Astrocyte (in vitro differentiated cells and primary cell): ENCODE data around the gene NUAK1. TPM values are rescaled to one million over a fixed set of nuclear protein-coding genes. Genes with fewer than 3 reads are reported as not detected.

Source experiments
- DNase-seq: peaks from one replicate; pipeline ENCODE4 v3.0.0-alpha.2; 2010; ENCODE audit warnings: low read depth
- FAIRE-seq: peaks from 2 replicates; lab custom pipeline; 2011; peaks lifted over from hg19 to GRCh38; lab: Jason Lieb, UNC
- H2AFZ ChIP-seq: 2 replicates; pipeline ENCODE4 v1.6.0; 2012; ENCODE audit warnings: low read depth, low read length, inconsistent platforms
- H3K27ac ChIP-seq: 2 replicates; pipeline ENCODE4 v1.5.1; 2011; ENCODE audit warnings: low read depth, low read length, inconsistent platforms
- H3K27me3 ChIP-seq: 2 replicates; pipeline ENCODE4 v1.6.0; 2011; ENCODE audit warnings: low read length, inconsistent platforms; ENCODE audit not compliant: insufficient read depth
- H3K36me3 ChIP-seq: 2 replicates; pipeline ENCODE4 v1.5.1; 2011; ENCODE audit warnings: low read length, inconsistent platforms; ENCODE audit not compliant: insufficient read depth
- H3K4me1 ChIP-seq: 2 replicates; pipeline ENCODE4 v1.5.1; 2011; ENCODE audit warnings: low read length, inconsistent platforms; ENCODE audit not compliant: insufficient read depth
- H3K4me2 ChIP-seq: 2 replicates; pipeline ENCODE4 v1.6.0; 2012; ENCODE audit warnings: low read length, inconsistent platforms
- H3K4me3 ChIP-seq: 2 replicates; pipeline ENCODE4 v1.5.1; 2011; ENCODE audit warnings: low read depth, mild to moderate bottlenecking, low read length, inconsistent platforms; ENCODE audit not compliant: insufficient read depth
- H3K79me2 ChIP-seq: 2 replicates; pipeline ENCODE4 v1.6.0; 2012; ENCODE audit warnings: mild to moderate bottlenecking, low read length, inconsistent platforms; ENCODE audit not compliant: insufficient read depth
- H3K9ac ChIP-seq: 2 replicates; pipeline ENCODE4 v1.6.0; 2012; ENCODE audit warnings: mild to moderate bottlenecking, low read length, inconsistent platforms
- H3K9me3 ChIP-seq: 2 replicates; pipeline ENCODE4 v1.5.1; 2012; ENCODE audit warnings: low read depth, mild to moderate bottlenecking, low read length, inconsistent platforms; ENCODE audit not compliant: insufficient read depth
- H4K20me1 ChIP-seq: 2 replicates; pipeline ENCODE4 v1.6.0; 2012; ENCODE audit warnings: low read length, inconsistent platforms; ENCODE audit not compliant: insufficient read depth
- H3K27ac Mint-ChIP-seq: one replicate; pipeline ENCODE4 v1.8.0; 2021; ENCODE audit warnings: mild to moderate bottlenecking, mixed read lengths; ENCODE audit not compliant: unreplicated experiment
- H3K27me3 Mint-ChIP-seq: one replicate; pipeline ENCODE4 v1.8.0; 2021; ENCODE audit warnings: low read depth, mixed read lengths; ENCODE audit not compliant: unreplicated experiment
- H3K36me3 Mint-ChIP-seq: one replicate; pipeline ENCODE4 v1.8.0; 2021; ENCODE audit warnings: low read depth, mixed read lengths; ENCODE audit not compliant: unreplicated experiment
- H3K4me1 Mint-ChIP-seq: one replicate; pipeline ENCODE4 v1.8.0; 2021; ENCODE audit warnings: low read depth, mixed read lengths; ENCODE audit not compliant: unreplicated experiment
- H3K4me3 Mint-ChIP-seq: one replicate; pipeline ENCODE4 v1.8.0; 2021; ENCODE audit warnings: mild to moderate bottlenecking, moderate library complexity, mixed read lengths; ENCODE audit not compliant: unreplicated experiment
- H3K9me3 Mint-ChIP-seq: one replicate; pipeline ENCODE4 v1.8.0; 2021; ENCODE audit warnings: mild to moderate bottlenecking, mixed read lengths; ENCODE audit not compliant: unreplicated experiment
- EZH2 ChIP-seq: IDR thresholded peaks from 2 replicates; pipeline ENCODE4 v1.6.1; 2012; ENCODE audit warnings: mild to moderate bottlenecking, low read length, inconsistent platforms; ENCODE audit not compliant: insufficient read depth
- total RNA-seq: library from RNA; stranded (reverse); gene quantifications from 2 replicates; pipeline ENCODE4 v1.2.1, GENCODE V29; 2021
- TF ChIP-seq, protein P1 (sequence below): IDR thresholded peaks from 2 replicates; pipeline ENCODE4 v1.5.1; 2011; ENCODE audit warnings: low read depth, mild to moderate bottlenecking, inconsistent platforms, low read length, moderate library complexity; ENCODE audit not compliant: insufficient read depth

NUAK1 gene
- total RNA-seq, 1 donor from 2014 or later = 94.0 TPM

DNA sequence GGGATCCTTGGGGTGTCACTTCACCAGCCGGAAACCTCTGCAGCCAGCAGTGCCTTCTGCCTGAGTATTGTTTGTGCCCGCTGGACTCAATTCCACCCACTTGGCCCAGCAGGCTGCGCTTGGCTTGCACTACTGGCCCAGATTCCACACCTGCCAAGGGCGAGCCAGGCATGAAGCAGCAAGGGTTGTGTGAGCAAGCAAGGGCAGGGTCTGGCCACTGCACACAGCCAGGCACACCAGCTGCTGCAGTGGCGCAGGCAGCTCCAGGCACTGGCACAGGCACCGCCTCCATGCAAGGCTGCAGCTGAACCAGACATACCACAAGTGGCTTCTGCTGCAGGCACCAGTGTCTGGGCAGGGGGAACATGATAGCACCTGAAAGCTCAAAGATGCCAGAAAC lies 99.5 kb downstream of the NUAK1 start:
- H2AFZ ChIP-seq = no peak overlapping the region
- no peak overlapping the region for H3K4me2 ChIP-seq
- DNase-seq = no peak
- H4K20me1 ChIP-seq = no peaks in the 10 kb centered on the region
- no peak overlapping the region for H3K4me3 ChIP-seq
- Mint-ChIP-seq H3K4me1 (peaks cover 3% of the 10 kb centered on the region), H3K36me3 (peaks cover 7% of the 10 kb centered on the region), H3K27me3 (peaks cover 3% of the 10 kb centered on the region), H3K27ac (no peak overlapping the region), H3K4me3 (no peak overlapping the region), H3K9me3 (peaks cover 2% of the 10 kb centered on the region)
- H3K79me2 ChIP-seq = no peaks in the 10 kb centered on the region
- H3K27me3 ChIP-seq = no peaks in the 10 kb centered on the region
- no peak overlapping the region for H3K27ac ChIP-seq
- TF ChIP-seq EZH2 = no peak
- TF ChIP-seq, protein P1, sequence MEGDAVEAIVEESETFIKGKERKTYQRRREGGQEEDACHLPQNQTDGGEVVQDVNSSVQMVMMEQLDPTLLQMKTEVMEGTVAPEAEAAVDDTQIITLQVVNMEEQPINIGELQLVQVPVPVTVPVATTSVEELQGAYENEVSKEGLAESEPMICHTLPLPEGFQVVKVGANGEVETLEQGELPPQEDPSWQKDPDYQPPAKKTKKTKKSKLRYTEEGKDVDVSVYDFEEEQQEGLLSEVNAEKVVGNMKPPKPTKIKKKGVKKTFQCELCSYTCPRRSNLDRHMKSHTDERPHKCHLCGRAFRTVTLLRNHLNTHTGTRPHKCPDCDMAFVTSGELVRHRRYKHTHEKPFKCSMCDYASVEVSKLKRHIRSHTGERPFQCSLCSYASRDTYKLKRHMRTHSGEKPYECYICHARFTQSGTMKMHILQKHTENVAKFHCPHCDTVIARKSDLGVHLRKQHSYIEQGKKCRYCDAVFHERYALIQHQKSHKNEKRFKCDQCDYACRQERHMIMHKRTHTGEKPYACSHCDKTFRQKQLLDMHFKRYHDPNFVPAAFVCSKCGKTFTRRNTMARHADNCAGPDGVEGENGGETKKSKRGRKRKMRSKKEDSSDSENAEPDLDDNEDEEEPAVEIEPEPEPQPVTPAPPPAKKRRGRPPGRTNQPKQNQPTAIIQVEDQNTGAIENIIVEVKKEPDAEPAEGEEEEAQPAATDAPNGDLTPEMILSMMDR = no peak
- no peaks in the 10 kb centered on the region for H3K9me3 ChIP-seq
- FAIRE-seq = no peak
- H3K9ac ChIP-seq = no peak overlapping the region
- H3K4me1 ChIP-seq = no peaks in the 10 kb centered on the region
- H3K36me3 ChIP-seq = no peaks in the 10 kb centered on the region

DNA sequence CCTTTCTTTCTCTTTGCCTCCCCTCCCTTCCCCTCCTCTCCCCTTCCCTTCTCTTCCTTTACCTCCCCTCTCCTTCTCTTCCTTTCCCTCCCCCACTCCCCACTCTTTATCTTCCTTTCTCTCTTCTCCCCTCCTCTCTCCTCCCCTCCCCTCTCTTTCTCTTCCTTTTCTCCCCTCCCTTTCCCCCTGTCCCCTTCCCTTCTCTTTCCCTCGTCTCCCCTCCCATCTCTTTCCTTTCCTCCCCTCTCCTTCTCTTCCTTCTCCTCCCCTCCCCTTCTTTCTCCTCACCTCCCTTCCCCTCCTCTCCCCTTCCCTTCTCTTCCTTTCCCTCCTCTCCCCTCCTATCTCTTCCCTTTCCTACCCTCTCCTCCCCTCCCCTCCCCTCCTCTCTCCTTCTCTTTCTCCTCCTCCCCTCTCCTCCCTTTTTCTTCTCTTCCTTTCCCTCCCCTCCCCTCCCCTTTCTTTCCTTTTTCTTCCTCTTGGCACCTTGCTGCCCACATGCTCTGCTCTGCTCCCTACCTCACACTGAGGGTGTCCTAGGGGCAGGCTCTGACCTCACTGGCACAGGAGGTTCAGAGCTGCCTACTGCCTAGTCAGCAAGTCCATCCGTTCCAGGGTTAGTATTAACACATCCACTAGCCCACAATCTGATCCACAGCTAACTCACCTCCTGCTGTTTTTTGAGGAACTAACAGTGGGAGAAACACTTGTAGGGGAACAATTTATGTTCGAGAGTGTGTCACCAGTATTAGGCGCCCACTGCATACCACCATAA lies 101.0 kb downstream of the NUAK1 start:
- DNase-seq (no peak), FAIRE-seq (no peak)
- no peak overlapping the region for H3K4me2 ChIP-seq
- peaks cover 2% of the 10 kb centered on the region for H3K9me3 Mint-ChIP-seq
- no peaks in the 10 kb centered on the region for H3K79me2 ChIP-seq
- TF ChIP-seq, protein P1 = no peak
- TF ChIP-seq EZH2 = no peak
- H3K4me1 ChIP-seq = peaks cover 5% of the 10 kb centered on the region
- peak overlapping the region; percentile 72 for H3K27ac Mint-ChIP-seq
- no peak overlapping the region for H3K27ac ChIP-seq
- H3K4me1 Mint-ChIP-seq = peaks cover 12% of the 10 kb centered on the region
- H3K36me3 Mint-ChIP-seq = peaks cover 7% of the 10 kb centered on the region
- no peak overlapping the region for H3K4me3 ChIP-seq
- H3K9ac ChIP-seq = no peak overlapping the region
- H3K36me3 ChIP-seq = no peaks in the 10 kb centered on the region
- H2AFZ ChIP-seq = peak overlapping the region; percentile 11
- H3K4me3 Mint-ChIP-seq = peak overlapping the region; percentile 23
- no peaks in the 10 kb centered on the region for H3K9me3 ChIP-seq
- no peaks in the 10 kb centered on the region for H4K20me1 ChIP-seq
- H3K27me3 Mint-ChIP-seq = peaks cover 3% of the 10 kb centered on the region
- no peaks in the 10 kb centered on the region for H3K27me3 ChIP-seq

- H3K4me3 ChIP-seq = no peak overlapping the region
- DNase-seq (no peak), FAIRE-seq (no peak)
- H3K4me2 ChIP-seq = no peak overlapping the region
- Mint-ChIP-seq H3K36me3 (peaks cover 7% of the 10 kb centered on the region), H3K4me1 (peaks cover 29% of the 10 kb centered on the region), H3K9me3 (no peaks in the 10 kb centered on the region), H3K27ac (no peak overlapping the region), H3K4me3 (no peak overlapping the region), H3K27me3 (peaks cover 3% of the 10 kb centered on the region)
- no peaks in the 10 kb centered on the region for H3K27me3 ChIP-seq
- H3K36me3 ChIP-seq = no peaks in the 10 kb centered on the region
- TF ChIP-seq EZH2 = no peak
- TF ChIP-seq, protein P1 = no peak
- H3K79me2 ChIP-seq = no peaks in the 10 kb centered on the region
- no peak overlapping the region for H2AFZ ChIP-seq
- no peak overlapping the region for H3K27ac ChIP-seq
- peaks cover 26% of the 10 kb centered on the region for H3K4me1 ChIP-seq
- H3K9ac ChIP-seq = no peak overlapping the region
- no peaks in the 10 kb centered on the region for H4K20me1 ChIP-seq
- H3K9me3 ChIP-seq = no peaks in the 10 kb centered on the region
These were observed 103.3 kb downstream of the NUAK1 start for GRCh38 chr12:106035421-106035820.
